Measurements from ENCODE around the gene TCFL5.
A peak's percentile ranks its signal among the peaks of the same experiment; 100 is the strongest.

TCFL5 gene

DNA sequence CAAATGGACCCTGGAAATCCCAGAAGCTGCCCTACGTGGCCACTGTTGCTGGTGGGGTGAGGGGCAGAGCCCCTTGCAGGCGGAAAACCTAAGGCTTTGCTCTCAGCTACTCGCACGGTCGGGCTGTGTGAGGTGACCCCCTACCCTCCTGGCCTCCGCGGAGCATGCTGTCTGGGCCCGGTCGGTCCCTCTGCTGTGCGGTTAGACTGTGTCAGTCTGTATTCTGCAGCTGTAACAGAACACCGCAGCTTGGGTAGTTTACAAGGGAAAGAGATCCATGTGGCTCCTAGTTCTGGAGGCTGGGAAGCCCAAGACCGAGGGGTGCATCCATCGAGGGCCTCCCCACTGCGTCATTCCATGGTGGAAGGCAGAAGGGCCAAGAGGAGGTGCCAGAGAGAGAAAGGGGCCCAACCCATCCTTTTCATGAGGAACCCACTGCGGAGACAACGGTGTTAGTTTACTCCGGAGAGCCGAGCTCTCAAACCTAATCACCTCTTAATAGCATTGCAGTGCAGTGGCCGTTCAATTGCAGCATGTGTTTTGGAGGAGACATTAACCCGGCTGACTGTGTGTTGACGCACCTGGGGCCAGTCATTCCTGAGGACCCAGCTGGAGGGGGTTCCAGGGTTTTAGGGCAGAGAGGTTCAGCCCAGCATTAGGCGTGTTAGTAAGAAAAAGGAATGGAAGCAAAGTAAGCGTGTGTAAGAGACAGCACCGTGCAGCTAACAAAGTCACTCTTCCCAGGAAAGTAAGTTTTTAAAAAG, 26.5 kb downstream of the TCFL5 start:
- no peak for DNase-seq (ENCODE audit: low spot score)

DNA sequence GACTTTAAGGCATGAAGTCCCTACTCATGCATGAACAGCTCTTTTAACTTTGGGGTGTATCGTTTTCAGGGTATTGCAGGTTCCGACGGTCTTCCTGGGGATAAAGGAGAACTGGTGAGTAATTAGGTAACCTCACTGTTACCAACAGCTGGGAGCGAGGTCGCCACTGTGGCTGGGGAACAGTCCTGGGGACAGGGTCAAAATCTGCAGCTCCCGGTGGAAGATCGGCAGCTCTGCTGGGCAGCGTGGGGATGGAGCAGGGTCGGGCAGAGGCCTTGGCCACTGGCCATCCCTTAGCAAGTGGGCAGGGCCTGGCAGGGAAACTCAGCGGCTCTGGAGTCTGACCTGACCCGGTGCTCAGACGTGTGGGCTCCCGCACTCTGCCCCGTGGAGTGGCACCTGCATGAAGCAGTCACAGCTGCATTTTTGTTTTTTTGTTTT, 28.7 kb downstream of the TCFL5 start:
- DNase-seq (ENCODE audit: low spot score): no peak

DNA sequence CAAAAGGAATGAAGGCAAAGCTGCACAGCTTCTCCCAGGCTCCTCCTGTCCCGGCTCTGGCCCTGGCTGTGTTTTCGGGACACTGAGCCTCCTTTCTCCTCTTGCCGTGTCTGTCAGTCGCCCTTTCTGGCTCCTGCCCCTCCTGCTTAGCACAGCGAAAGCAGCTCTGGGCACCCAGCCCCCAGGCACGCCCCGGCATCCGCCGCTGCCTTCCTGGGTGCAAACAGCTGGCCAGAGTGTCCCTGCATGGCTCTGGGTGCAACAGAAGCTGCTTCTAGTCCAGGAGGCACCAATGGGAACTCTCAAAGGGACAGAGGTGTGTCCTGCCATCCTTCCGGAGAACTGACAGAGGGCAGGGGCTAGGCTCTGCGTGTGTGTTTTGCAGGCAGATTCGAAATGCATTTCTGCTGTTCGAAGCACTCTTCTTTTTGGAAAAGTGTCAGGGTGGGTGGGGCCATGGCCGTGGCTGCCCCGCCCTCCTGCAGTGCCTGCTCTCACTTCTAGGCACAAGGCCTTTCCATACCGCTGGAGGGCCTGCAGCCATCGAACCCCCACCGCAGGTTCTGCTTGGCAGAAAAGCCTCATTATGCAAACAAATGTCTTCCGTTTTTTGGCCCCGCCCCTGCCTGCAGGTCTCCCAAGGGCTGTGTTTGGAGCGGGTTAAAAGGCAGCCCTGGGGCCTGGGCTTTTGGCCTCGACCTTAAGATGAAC, 29.3 kb downstream of the TCFL5 start:
- DNase-seq (ENCODE audit: low spot score): peak; percentile 84

DNA sequence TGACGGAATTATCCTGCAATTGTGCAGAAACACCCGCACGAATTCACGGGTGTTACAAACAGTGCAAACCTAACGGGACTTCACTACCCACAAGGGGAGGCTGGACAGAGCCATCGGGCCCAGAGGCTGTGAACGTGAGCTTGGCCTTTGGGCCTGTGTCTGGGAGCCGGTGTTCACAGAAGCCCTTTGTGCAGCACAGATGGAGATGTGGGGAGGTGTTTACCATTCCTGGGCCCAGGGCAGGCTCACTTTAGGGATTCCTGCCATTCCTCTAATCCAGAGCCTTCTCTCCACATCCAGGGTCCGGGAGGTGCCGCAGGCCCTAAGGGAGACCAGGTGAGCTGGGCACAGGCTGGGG, 29.8 kb downstream of the TCFL5 start:
- no peak for DNase-seq (ENCODE audit: low spot score)

DNA sequence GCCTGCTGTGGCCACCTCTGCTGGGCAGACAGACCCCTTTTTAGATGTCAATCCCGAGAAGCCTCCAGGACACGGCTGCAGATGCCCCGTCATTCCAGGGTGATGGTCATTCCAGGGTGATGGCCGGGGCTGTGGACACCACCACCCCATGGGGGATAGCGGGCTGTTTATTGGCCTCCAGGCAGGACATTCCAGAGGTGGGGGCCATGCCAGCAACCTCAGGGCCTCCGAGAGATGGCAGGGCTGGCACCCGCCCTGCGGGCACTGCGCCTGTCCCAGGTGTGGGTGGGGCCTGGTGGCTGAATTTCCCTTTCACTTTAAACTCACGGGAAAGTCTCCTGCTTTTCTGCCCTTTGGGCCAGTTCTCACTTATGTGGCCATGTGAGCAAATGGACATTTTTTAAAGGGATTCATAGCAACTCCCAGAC, 30.2 kb downstream of the TCFL5 start:
- no peak for DNase-seq (ENCODE audit: low spot score)

DNA sequence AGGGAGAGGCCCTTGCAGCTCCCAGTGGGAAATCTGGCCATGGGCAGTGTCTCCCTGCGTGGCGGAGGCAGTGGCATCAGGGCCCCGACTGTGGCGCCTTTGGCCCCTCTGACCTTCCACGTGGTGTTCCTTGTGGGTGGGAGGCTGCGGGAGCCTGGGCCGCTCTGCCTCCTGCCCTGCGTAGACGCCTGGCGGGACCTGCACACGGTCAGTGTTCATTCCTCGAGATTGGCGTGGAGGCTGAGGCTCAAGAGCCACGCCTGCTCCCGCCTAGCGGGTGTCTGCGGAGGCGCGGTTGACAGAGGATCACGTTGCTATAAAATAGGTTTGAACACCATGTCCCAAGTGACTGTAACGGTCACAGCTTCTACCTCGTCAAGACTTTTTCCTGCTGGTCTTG, 30.8 kb downstream of the TCFL5 start:
- DNase-seq (ENCODE audit: low spot score): no peak

DNA sequence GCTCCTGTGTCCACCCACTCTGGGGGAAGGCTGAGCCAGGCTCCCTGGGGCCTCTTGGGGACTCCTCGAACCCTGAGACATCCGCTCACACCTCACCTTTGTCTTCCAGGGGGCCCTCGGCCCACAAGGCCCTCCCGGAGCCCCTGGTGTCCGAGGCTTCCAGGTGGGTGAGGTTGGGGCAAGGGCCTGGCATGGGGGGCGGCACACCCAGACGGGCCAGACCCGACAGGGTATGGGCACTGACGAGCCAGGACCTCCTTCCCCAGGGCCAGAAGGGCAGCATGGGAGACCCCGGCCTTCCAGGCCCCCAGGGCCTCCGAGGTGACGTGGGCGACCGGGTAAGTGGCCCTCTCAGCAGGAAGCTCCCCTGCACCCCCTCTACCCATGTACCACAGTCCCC, 31.4 kb downstream of the TCFL5 start:
- DNase-seq (ENCODE audit: low spot score): no peak

DNA sequence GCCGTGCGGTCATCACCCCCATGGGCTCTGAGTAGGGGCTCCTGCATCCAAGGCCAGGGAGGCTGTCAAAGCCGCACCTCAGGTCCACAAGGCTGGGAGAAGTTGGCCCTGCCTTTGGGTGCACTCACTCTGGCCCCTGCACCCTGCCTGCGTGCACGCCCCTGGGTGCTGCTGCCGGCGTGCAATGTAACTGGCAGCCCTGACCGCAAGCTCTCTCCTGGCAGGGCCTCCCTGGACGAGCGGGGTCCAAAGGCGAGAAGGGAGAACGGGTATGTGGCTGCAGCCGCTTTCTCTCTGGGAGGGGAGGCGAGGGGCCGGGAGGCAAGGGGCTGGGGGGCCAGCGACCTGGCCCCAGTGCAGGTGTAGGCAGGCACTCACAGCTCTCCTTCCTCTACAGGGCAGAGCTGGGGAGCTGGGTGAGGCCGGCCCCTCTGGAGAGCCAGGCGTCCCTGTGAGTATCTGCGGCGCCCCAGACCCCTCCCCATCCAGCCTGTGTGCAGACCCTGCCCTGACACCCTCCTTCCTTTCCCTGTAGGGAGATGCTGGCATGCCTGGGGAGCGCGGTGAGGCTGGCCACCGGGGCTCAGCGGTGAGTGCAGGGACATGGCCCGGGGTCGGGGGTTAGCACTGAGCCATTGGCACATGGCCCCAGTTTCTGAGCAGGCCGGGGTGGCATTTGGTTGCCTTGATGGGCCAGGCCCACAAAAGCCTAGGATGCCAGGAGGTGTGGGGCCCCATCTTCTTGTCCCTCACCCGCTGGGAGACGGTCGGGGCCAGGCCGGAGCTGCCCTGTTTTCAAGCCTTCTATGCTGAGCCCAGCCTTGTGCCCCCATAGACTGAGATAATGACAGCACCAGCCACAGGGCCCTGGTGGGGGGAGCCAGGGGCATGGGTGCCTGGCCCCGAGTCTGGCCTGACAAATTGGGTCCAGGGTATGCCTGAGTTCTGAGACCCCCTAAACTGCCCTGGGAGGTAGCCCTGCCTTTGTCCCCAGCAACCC, 32.1 kb downstream of the TCFL5 start:
- no peak for DNase-seq (ENCODE audit: low spot score)

DNA sequence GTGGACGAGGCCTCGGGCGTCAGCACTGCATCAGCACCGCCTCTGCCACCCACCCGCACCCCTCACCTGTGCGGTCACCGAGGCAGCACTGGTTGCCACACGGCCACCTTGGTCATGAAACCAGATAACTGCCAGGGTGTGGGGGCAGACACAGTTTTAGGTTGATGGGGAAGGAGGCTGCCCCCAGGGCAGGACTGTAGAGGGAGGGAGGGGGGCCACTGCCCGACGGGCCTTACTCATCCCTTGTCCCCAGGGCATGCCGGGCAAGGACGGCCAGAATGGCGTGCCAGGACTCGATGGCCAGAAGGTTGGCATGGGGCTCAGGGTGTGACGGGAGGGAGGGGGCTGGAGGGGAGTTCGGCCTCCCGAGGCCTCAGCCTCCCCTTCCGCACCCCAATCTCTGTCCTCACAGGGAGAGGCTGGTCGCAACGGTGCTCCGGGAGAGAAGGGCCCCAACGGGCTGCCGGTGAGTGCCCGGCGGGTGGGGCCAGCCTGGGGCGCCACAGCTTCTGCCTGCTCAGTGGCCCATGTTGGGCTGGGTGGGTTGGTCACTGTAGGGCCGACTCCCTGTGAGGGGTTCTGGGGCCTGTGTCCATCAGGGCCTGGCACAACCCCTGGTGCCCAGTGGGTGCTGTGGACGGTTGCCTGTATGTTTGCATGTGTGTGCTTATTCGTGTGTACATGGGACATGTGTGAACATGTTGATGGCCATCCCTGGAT, 33.0 kb downstream of the TCFL5 start:
- DNase-seq (ENCODE audit: low spot score): no peak

DNA sequence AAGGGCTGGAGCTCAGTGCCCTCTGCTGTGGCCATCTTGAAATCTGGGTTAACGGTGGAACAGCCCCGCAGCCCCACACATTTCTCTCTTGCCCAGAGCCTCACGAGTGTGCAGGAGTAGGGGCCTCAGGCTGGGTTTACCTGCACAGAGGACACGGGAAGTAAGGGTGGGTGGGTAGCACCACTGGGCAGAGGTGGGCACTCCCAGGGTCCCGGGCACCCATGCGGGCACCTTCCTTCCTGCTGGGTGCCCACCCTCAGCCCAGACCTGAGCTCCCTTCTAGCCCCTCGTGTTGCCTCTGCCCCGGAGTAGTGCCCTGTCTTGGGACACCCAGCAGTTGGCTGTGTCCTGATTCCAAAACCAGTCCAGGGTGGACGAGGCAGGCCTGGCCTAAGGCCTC, 33.6 kb downstream of the TCFL5 start:
- DNase-seq (ENCODE audit: low spot score): no peak

DNA sequence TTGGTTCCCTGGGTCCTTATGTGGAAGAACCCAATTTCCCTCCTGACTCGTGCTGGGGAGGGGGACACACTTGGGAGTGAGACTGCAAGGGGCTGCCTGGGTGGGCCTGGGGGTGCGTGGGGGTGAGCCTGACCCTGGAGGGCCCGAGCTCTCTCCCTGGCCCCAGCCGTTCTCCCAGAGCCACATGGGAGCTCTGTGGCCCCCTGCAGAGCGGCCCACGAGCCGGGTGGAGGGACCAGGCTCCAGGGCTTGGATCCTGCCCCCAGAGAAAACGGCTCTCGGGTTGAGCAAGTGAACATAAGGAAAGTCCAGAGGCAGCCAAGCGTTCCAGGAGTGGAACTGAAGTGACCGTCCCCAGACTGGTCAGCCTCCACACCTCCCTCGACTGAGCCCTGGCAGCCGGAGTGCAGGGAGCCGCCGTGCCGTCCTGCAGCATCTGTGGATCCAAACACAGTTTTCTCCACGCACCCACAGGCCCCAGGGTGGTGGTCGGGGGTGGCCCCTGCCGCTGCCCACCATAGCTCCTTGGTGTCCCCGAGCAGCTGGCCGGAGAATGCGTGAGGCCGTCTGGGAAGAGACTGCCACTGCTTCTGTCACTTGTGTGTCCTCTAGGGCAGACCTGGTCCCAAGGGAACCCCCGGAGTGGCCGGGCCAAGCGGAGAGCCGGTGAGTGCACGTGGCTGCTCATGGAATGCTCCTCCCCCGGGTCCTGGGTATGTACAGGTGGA, 34.1 kb downstream of the TCFL5 start:
- no peak for DNase-seq (ENCODE audit: low spot score)

DNA sequence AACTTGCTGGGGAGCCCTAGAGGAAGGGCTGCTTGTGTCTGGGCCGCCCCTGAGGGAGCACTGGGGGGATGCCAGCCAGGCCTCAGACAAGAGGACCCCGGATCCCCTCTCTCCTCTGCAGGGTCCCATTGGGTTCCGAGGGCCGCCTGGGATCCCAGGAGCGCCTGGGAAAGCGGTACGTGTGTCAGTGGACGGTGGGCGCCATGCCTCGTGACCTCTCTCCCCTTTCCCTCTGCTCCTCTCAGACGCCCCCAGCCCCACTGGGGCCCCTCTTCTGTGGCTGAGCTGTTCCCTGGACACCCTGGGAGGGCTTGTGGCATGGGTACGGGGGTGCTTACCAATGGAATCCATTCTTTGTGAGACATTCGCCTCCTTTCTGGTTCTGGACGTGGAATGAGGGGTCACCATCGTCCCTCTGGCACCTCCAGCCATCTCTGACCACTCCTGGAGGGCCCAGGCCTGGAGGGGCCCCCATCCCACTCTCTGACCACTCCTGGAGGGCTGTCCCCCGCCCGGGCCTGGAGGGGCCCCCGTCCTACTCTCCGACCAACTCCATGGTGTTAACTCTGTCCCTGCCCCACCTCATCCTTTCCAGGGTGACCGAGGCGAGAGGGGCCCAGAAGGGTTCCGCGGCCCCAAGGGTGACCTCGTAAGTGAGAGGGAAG, 34.8 kb downstream of the TCFL5 start:
- DNase-seq (ENCODE audit: low spot score): no peak

DNA sequence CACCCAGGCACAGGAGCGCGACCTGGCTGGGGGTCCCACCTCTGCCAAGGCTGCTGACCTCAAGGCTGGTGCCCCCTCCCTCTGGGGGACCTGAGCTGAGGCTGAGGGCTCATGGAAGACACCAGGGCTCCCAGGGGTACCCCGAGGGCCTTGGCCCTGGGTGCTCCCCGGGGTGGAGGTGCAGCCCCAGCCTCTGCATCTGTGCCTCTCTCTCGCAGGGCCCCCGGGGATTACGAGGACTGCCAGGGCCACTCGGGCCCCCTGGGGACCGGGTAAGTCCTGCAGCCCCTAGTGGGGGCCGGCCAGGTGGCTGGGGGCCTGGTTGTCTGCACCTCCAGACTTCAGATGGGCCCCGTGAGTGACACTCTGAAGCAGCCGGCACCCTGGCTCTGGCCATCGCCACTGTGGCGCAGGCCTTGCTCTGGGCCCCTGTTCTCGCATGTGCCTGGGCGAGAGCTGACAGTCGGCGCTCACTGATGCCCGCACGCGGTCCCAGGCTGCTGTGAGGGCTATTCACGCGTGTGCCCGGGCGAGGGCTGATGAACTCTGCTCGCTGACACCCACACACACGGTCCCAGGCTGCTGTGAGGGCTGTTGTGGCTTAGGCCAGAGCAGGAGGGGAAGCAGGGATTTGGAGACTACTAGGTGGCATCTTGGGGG, 35.5 kb downstream of the TCFL5 start:
- peak; percentile 47 for DNase-seq (ENCODE audit: low spot score)

DNA sequence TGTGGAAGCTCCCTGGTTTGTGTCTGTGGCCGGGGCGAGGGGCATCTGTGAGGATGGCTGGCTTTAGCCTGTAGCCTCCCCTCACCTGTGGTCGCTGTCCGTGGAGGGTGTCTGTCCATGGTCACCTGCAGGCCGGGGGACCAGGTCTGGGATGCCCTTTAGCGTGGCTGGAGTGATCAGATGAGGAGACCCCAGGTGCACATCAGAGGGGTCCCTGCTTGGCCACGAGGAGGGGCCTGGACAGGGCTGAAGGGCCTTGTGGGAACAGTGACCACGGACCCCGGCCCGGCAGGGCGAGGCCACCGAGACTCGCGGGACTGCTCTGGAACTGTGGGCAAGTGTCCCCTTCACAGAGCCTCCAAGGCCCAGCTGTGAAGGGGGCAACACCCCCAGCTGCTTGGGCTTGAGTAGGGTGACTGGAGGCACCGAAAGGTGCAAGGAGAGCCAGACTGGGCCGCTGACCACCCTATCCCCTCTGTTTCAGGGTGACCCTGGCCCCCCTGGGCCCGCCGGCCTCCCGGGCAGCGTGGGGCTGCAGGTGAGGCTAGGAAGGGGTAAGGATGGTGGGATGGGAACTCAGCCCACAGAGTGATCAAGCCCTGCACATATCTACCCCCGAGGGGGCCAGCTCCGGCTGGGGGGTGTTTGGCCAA, 36.2 kb downstream of the TCFL5 start:
- DNase-seq (ENCODE audit: low spot score): no peak

DNA sequence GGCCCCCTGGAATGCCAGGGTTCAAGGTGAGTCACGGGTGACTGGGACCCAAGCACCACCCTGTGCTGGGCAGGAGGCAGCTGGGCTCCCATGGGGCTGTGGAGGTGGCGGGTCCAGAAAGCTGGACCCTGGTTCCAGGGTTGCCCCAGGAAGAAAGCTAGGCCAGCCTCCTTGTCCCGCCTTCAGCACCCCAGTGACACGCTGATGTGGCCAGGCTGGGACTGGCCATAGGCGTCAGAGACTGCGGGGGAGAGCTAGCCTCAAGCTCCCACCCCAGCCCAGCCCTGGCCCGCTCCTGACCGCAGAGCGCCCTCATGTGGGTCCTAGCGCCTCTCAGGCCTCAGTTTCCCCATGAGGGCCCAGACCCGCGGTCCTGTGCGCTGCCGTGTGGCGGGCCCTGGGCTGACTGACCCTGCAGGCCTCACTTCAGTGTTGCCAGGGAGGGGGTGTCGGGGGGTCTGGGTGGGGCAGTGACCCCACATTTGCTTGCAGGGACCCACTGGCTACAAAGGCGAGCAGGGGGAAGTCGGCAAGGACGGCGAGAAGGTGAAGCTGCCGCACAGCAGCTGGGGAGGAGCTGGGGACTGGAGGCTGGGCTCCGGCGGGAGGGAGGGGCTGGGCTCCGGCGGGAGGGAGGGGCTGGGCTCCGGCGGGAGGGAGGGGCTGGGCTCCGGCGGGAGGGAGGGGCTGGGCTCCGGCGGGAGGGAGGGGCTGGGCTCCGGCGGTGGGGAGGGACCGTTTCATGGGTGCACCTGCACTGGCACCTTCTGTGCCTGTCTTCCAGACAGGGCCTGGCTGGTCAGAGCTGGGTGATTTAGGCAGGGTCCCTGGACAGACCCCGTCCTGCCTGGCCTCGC, 36.9 kb downstream of the TCFL5 start:
- peak; percentile 77 for DNase-seq (ENCODE audit: low spot score)

DNA sequence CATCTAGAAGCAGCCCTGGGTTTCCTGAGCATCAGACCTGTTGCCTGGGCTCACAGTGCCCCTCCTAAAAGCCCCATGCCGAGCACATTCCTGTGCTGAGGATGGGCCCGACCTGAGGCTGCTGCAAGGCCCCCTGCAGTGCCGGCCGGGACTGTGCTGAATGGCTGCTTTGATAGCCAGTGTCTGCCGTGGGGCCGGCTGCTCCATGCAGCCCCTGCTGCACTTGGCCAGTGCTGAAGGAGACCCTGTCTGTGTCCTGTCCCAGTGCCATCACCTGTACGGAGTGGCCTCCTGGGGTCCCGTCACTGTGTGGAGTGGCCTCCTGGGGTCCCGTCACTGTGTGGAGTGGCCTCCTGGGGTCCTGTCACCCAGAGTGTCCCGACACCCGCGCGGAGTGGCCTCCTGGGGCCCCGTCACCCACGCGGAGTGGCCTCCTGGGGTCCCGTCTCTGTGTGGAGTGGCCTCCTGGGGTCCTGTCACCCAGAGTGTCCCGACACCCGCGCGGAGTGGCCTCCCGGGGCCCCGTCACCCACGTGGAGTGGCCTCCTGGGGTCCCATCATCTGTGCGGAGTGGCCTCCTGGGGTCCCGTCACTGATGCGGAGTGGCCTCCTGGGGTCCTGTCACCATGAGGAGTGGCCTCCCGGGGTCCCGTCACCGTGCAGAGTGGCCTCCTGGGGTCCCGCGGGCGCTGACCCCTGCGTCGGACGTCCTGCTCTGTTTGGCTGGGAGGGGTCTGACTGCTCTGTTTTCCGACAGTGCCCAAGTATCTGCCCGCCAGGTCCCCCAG, 37.7 kb downstream of the TCFL5 start:
- no peak for DNase-seq (ENCODE audit: low spot score)

DNA sequence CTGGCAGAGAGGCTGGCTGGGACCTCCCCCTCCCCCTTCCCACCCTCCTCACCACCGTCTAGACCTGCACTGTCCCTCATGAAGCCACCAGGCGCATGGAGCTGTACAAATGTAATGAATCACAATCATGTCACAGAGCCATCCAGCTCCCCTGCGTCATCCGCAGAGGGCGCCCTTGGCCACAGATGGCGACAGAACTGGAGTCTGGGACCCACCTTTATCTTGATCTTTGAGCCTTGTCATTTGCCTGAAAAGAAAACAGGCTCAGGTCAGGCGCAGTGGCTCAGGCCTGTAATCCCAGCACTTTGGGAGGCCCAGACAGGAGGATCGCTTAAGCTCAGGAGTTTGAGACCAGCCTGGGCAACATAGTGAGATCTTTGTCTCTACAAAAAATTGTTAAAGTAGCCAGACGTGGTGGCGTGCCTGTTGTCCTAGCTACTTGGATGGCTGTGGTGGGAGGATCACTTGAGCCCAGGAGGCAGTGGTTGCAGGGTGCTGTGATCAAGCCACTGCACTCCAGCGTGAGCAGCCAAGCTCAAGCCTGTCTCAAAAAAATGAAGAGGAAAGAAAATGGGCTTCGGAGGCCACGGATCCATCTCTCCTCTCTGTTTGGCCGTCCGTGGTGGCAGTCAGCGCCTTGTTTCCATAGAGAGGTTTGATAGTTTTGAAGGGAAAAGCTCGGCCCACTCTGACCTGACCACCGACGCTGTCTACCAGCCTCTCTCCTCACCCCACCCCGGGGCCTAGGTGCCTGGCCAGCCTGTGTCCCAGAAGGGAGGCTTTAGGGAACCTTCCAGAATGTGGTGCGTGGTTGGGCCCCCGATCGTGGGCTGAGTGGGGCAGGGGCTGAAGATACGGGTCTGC, 38.6 kb downstream of the TCFL5 start:
- peak; percentile 76 for DNase-seq (ENCODE audit: low spot score)

All from germinal center (tissue), 1 donor.